IPS DF 4.7 (cell line): ENCODE measurements around the gene OR5AC2.

Source experiments
- DNase-seq: peaks from one replicate; pipeline ENCODE4 v3.0.0-alpha.2; 2013; ENCODE audit warnings: low spot score; ENCODE audit errors: extremely low read depth

OR5AC2 gene, protein sequence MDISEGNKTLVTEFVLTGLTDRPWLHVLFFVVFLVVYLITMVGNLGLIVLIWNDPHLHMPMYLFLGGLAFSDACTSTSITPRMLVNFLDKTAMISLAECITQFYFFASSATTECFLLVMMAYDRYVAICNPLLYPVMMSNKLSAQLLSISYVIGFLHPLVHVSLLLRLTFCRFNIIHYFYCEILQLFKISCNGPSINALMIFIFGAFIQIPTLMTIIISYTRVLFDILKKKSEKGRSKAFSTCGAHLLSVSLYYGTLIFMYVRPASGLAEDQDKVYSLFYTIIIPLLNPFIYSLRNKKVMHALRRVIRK

GRCh38 chr3:98086873-98087272 lies at the start of gene OR5AC2:
TSS of gene OR5AC2 (plus strand) at chr3:98087173. CDS start at chr3:98087173, 0 bp downstream.
- no peak for DNase-seq

GRCh38 chr3:98038286-98038685 lies 48.7 kb upstream of the OR5AC2 start:
- no peak for DNase-seq

- DNase-seq: no peak
Observed at GRCh38 chr3:98038876-98039275, 48.1 kb upstream of the OR5AC2 start.

- peak; percentile 88 for DNase-seq
Observed at GRCh38 chr3:98039322-98040024, 47.5 kb upstream of the OR5AC2 start.

GRCh38 chr3:98041350-98041749 lies 45.6 kb upstream of the OR5AC2 start:
- DNase-seq: no peak

DNA sequence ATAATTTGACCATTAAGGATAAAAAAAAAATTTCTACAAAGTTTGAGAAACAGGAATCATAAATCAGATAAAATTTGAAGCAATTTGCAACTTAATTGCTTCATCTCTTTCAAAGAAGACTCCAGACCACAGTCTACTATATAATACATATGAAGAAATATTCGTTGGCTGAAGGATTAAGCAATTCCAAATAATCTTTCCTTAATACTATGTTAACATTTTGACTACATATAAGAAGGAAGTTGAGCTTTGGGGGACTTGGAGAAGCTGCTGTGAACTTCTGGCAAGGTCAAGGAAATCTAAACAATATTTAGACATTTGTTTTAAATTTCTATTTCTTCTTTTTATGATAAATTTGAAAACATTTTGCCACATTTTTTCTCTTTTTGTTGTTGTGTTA lies 38.4 kb upstream of the OR5AC2 start:
- no peak for DNase-seq

DNA sequence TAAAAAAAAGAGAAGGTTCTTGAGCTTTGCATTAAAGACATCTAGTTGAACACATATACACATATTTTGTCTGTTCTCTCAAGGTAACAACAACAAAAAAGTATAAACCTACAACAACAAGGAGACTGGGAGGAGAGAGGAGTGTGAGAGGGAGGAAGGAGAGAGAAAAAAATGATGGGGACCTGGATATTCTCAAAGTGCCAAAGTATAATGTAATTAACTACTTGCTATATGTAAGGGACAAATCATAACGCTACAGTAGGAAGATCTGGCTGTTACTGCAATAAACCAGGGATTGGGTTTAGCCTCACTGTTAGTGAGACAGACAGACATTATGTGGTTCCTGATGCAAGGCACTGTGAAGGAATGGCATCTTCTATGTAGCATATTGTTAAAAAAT lies 37.7 kb upstream of the OR5AC2 start:
- DNase-seq: no peak

GRCh38 chr3:98056035-98056434 lies 30.9 kb upstream of the OR5AC2 start:
- no peak for DNase-seq

GRCh38 chr3:98057631-98058030 lies 29.3 kb upstream of the OR5AC2 start:
- DNase-seq: no peak

DNA sequence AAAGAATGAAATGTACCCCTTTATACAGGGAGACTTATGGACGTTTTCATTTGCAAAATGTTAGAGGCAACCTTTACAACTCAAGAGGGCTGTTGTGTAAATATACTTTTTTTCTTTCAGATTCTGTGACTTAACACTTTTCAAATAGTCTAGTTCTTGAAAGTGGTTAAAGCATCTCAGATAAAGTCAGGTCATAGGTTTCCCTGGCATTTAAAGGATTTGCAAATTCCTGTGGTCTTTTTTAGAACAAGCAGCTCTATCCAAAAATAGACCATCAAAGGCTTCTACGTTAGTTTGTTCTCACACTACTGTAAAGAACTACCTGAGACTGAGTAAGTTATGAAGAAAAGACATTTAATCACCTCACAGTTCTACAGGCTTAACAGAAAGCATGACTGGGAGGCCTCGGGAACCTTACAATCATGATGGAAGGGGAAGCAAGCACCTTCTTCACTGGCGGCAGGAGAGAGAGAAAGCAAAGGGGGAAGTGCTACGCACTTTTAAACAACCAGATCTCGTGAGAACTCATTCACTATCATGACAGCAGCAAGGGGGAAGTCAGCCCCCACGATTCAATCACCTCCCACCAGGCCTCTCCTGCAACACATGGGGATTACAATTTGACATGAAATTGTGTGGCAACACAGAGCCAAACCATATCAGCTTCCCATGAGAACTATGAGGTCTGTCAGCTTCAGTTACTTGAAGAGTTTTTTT lies 28.6 kb upstream of the OR5AC2 start:
- DNase-seq: no peak

DNA sequence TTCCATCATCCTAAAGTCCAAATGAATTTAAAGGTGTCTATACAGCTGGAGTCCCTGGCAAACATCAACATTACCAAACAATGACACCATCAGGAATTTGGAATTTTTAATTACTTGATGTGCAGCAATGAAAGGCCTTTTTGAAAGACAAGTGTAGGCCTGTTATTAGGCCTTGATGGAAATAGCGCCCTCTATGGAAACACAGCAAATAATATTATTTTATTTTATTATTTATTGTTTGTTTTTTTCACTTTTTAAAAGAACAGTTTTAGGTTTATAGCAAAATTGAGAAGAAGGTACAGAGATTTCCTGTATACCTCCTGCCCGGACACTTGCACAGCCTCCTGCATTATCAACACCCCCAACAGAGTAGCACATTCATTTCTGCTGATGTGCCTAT lies 18.1 kb upstream of the OR5AC2 start:
- DNase-seq: no peak

GRCh38 chr3:98070840-98071239 lies 16.1 kb upstream of the OR5AC2 start:
- DNase-seq: no peak

GRCh38 chr3:98073486-98073885 lies 13.5 kb upstream of the OR5AC2 start:
- no peak for DNase-seq

DNA sequence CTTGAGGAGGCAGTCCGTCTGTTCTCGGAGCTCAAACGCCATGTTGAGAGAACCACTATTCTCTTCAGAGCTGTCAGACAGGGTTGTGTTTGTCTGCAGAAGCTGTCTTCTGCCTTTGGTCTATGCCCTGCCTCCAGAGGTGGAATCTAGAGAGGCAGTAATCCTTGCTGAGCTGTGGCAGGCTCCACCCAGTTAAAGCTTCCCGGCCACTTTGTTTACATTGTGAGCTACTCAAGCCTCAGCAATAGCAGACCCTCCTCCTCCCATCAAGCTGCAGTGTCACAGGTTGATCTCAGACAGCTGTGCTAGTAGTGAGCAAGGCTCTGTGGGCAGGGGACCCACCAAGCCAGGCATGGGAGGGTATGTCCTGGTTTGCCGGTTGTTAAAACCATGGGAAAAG lies 8.9 kb downstream of the OR5AC2 start:
- DNase-seq: no peak

DNA sequence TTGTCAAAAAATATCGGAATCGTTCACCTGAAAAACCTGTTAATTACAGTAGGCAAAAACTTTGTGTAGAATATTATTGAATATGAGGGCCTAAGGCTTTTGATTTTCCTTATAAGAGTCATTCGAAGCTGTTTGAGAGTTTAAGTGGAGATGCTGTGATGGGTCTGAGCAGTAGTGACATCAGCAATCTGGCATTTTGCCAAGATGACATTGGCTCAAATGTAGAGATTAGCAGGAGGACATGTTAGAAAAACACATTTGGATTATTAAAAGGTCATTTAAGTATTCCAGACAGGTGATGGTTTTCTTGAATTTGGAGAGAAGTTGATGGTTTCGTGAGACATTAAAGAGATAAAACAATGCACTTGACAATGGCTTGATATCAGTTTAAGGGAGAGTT lies 12.9 kb downstream of the OR5AC2 start:
- DNase-seq: no peak

GRCh38 chr3:98108162-98108561 lies 21.2 kb downstream of the OR5AC2 start:
- DNase-seq: no peak

- no peak for DNase-seq
Observed at GRCh38 chr3:98109807-98110549, 23.0 kb downstream of the OR5AC2 start.

DNA sequence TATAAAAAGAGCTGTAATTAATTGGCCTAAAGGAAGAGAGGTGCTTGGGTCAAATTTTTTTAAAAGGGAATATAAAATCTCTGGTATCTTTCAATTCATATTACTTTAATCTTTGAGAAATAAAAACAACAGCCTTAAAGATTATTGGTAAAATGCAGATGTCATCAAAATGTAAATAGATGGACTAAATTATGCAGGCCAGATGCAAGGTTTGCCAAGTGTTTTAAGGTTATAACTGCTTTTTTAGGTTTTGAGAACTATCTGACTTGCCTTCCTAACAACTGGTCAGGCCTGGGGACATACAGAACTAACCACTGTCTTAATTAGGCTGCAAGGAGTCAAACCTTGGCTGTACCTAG lies 23.6 kb downstream of the OR5AC2 start:
- DNase-seq: no peak

GRCh38 chr3:98114264-98114663 lies 27.3 kb downstream of the OR5AC2 start:
- peak; percentile 11 for DNase-seq

DNA sequence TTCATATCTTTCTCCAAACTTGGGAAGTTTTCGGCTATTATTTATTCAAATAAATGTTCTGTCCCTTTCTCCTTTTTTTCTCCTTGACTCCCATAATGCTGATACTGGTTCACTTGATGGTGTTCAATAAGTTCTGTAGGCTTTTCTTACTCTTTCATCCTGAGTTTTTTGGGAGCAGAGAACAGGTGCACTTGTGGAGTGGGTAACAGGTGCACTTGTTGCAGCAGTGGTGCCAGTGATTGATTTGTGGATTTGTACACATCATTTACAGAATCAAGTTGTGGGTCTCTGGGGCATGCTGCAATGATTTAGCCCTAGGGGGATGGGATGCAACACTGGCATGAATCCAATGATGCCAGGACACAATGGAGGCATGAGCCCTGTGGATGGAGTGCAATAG lies 28.7 kb downstream of the OR5AC2 start:
- no peak for DNase-seq

DNA sequence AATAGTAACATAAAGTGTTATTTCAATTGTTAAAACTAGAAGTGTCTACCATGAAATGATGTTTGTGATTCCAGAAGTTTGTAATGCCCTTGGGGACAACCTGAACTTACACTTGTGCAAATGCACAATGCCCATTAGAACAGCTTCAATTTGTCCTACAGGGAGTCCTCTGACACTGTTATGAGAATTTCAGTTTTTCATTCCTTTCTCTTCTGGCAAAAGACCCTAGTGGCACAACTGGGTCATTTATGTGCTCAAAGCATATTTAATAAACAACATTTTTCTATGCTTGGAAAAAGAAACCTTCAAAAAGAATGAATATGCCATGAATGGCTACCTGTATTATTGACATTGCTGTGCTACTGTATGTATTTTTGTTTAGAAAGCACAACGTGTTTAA lies 43.4 kb downstream of the OR5AC2 start, which contains the start of gene OR5H1:
TSS of gene OR5H1 (plus strand) at position 301 of the 400 bp plus-strand sequence. CDS start 1,977 bp downstream, outside the sequence.
- DNase-seq: no peak

GRCh38 chr3:98136631-98137030 lies 49.7 kb downstream of the OR5AC2 start:
- DNase-seq: no peak
